CD1c-positive myeloid dendritic cell (primary cell): ENCODE results near the gene ANXA11.

Experiments
- DNase-seq: peaks from one replicate; pipeline ENCODE4 v3.0.0-alpha.2; 2016; ENCODE audit errors: extremely low spot score

The ANXA11 gene

DNA sequence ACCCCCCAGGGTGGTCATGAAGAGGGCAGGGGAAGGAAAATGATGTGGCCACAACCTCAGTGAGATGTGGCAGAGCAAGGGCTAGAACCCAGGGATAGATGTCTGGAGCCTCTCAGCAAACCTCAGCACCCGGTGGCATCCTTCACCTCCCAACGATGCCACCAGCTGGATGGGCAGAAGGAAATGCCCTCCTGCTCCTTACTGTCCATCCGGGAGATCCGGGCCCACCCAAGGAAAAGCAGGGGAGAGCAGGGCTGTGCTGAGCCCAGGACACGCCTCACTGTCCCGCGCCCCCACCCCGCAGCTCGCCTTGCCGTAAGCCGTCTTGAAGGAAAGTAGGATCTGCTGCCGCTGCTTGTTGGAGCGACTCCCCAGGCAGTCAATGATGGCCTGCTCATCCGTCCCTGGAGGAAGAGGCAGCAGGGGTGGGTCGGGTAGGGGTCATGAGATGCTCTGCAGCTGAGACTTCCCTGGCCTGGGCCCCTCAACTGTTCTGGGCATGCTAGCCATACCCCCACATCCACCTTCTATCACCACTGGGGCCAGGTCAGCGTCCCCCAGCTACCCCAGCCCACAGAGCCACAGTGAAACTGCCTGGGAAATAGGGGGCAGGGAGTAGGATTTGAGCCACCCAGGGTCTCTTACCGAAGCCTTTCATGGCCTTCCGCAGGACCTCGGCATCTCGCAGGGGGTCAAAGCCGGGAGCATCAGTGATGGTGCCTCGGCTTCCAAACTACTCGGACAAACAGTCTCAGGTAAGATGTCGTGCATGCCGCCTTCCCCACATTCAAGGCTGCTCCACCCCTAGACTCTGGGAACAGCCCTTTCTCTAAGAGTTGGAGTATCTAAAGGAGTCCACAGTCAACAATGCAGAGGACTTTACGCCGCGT lies 38.5 kb downstream of the ANXA11 start:
- no peak for DNase-seq

DNA sequence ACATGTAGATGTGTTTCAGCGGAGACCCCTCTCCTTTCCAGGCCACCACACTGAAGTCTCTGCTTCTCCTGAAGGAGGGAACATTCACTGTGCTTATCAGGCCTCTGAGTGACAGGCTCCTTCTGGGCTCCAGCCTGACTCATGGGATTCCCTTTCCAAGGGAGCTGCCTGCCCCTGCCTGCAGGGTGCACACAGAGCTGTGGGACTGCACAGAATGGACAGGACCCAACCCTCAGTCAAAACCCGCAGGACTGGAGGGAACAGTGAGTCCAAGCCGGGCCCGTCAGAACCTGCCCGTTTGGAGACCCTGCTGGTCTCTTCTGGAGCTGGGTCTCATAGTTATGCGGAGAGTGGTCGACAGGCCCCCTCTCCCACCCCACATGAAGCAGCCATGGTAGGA lies 40.2 kb downstream of the ANXA11 start:
- DNase-seq: no peak

DNA sequence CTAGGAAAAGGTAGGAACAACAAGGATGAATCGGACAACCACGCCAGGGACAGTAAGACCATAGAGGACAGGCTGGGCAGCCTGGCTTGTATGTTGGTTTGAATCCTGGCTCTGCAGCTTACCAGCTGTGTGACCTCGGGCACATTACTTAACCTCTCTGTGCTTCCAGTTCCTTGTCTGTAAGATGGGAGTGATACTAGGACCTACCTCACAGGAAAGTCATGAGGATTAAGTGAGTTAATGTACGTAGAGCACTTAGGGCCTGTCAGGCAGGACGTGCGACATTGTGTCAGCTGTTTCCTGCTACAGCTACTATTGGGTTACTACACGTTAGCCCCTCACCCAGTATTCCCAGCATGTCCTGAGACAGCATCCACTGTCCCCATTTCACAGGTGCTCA lies 40.7 kb downstream of the ANXA11 start:
- no peak for DNase-seq

DNA sequence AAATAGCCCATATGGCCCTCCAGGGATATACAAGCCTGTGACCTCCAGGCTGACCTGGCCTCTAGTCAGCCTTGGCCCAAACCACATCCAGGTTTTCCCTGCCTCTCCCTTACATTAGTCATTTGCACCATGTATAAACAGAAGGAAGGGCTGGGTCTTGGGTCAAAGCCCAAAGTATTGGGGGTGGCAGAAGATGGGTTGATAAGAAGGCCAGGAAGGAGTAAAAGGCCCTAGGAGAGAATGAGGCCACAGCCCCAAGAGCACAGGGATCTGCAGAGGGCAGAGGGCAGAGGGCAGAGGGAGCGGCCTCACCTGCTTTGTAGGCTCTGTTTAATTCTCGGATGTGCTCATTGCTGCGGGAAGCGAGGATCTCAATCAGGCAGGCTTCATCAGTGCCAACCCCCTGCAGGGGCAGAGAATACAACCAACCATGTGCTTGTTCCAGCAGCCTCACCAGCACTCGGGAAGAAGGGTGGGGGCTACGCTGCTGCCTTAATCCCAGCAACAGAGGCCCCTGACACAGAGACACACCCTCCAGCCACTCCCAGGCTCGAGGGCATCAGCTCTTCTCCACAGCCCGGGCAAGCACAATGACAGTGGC lies 41.5 kb downstream of the ANXA11 start:
- no peak for DNase-seq

DNA sequence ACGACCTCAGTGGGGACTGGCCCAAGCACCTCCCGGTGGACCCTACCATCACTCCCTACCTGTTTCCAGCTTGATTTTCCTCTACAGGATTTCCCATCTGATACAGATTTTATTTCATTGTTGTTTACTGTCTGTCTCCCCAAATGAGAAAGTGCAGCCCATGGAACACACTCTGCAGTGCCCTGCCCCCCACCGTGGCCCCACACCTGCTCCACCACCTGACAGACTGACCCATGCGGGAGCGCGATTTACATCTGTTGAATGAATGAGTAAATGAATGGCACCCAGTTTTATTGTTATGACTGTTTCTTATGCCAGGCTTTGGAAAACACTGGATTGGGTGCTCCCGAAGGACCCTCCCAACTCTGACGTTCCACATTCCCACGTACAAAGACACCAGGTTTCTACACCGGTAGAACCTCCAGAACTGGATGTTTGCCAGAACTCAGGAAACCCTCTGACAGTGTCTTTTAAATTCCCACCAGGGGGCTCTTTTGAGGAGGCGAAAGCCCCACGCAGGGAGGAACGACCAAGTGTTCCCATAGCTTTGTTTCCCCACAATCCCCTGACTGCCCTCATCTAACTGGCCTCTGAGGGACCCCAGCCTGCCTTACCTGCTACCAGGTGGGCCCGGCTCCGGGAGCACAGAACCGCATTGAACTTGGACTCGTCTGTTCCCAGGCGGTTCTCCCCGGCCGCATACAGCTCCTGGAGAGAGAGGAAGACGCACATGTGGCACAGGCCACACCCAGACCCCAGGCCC lies 43.8 kb downstream of the ANXA11 start:
- no peak for DNase-seq

DNA sequence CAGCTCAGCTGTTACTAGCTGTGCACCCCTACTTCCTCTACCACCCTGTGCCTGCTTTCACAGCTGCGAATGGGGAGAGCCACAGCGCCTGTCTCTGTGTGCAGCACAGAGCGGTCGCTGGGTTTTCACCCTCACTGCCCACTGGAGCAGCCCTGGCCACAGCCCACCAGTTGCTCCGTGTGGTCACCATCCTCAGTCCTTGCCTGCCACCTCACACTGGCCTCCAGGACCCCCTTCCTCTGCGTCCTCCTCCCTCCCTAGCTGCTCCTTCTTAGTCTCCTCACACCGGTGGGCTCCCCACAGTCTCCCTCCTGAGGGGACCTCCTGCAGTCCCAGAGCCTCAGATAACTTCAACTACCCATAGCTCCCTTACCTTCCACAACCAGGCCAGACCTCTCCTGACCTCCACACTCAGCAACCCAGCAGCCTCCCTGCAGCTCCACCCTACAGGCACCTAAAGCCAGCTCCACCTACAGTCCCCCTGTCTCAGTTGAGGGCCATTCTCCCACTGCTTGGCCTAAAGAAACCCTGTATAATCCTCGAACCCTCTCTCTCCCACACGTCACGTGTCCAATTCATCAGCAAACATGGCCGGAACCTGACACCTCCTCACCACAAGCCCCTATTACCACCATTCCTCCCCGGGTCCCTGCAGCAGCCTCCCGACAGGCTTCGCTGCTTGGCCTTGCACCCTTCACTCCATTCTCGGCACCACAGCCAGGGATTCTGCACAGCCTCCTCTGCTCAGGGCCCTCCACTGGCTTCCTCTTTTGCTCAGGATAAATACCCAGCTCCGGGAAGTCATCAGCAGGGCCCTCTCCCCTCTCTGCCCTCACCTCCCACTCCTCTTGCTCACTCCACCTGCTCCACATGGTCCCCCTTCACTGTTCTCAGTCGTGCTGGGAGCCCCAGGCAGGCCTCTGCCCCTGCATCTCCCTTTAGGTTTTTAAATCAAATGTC lies 44.7 kb downstream of the ANXA11 start:
- DNase-seq: peak; percentile 32

DNA sequence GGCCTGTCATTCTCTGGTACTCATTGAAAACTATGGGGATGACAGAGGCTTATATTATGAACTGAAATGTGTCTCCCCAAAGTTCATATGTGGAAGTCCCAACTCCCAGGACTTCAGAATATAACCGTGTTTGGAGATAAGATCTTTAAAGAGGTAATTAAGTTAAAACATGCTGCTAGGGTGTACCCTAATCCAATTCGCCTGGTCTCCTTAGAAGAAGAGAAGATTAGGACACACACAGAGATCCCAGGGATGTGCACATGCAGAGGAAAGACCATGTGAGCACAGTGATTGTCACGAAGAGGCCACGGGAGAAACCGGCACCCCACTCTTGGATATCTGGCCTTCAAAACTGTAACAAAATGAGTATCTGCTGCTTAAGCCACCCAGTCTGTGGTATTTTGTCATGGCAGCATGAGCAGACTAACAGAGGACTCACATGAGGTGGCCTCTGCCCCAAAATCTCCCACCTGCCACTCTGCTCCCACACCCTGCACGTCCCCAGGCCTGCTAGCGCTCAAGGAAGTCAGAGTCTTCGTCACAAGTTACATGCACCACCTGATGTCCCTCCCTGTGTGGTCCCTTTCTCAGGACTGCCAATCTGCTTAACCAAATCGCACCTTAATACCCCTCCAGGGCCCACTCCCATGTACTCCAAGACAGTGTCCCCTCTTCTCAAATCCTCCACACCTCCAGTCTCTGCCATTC lies 46.0 kb downstream of the ANXA11 start:
- no peak for DNase-seq

DNA sequence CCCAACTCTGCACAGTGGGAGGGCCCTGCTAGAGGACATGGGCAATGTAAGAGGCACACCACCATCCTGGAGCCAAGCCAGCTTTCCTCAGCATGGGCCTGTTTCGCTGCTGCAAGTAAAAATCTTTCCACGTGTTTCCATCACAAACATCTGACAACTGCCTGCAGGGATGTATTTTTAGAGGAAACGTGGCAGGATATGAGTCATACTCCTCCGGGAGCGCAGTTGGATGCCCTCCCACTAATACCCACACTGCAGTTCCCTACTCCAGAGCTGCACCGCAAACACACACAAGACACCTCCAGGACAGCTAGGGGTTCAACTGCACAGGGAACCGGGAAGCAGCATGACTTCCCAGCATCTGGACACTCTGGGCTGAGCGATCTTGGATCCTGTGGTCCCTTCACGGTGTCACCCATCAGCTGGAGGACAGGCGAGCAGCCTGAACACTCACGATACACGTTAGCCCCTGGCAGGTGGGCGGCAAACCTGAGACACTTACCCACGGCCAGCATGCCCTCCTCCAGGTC lies 46.7 kb downstream of the ANXA11 start:
- DNase-seq: peak; percentile 84

DNA sequence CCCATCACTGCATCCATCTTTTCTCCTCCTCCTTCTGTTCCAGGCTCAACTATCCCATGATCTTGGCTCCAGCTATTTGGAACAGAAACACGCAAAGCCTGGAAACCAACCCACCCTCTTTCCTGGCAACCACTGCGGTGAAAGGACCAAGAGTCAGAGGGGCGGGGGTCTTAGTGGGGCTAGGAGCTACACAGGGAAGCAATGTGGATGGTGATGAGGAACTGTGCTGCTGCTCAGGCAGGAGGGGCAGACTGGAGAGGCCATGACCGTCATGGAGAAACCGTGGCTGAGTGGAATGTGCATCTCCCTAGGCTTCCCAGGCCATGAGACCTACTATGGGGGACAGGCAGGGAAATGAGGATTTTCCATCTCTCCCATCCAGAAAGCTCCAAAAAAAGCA lies 47.2 kb downstream of the ANXA11 start:
- no peak for DNase-seq

DNA sequence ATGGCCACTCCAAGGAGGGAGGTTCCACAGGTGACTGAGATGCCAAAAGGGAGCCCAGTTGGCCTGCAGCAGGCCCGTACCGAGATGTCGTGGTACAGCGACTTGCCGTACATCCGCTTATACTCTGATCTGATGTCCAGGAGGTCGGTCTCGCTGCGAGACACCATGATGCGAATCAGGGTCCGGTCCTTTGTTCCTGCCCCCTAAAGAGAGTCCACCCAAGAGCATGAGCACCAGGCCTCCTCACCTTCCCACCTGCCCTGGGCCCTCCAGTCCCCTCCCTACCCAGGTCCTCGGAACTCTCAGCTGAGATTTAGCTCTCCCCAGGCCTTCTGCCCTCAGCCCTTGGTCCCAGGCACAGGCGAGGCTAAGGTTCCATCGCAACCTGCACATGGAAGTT lies 47.8 kb downstream of the ANXA11 start:
- no peak for DNase-seq

DNA sequence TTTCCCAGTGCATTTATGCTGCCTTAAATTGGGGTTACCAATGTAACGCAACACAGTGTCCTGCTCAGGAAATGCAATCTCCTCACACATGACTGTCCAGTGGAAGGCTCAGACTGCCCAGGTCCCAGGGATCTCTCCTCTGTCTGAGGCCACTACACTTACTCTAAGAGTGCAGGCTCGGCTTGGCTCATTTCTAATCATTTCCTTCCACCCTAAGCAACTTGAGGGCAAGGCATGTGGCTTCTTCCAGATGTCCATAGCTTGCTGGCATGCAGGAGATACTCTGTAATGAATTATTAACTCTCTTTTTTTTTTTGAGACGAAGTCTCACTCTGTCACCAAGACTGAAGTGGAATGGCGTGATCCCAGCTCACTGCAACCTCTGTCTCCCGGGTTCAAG lies 49.1 kb downstream of the ANXA11 start:
- no peak for DNase-seq

DNA sequence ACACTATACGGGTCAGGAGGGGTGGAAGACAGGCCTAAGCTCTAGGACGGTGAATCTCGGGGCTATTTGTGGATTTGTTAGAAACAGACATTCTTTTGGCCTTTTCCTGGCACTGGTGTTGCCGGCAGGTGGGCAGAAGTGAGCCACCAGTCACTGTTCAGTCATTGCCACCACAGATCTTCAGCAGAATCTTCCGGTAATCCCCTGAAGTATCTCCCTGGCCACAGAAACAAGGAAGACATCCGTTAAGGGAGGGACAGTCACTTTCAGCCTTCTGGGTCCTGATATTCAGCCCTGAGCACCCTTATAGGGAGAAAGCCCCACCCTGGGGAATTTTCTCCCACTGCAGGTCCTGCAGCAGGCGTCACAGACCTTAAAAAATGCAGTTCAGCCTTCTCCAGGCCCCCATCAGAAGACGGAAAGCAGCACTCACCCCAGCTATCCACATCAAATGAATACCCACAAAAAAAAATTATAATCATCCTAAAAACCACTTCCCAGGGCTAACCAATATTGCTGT lies 49.6 kb downstream of the ANXA11 start:
- no peak for DNase-seq

DNA sequence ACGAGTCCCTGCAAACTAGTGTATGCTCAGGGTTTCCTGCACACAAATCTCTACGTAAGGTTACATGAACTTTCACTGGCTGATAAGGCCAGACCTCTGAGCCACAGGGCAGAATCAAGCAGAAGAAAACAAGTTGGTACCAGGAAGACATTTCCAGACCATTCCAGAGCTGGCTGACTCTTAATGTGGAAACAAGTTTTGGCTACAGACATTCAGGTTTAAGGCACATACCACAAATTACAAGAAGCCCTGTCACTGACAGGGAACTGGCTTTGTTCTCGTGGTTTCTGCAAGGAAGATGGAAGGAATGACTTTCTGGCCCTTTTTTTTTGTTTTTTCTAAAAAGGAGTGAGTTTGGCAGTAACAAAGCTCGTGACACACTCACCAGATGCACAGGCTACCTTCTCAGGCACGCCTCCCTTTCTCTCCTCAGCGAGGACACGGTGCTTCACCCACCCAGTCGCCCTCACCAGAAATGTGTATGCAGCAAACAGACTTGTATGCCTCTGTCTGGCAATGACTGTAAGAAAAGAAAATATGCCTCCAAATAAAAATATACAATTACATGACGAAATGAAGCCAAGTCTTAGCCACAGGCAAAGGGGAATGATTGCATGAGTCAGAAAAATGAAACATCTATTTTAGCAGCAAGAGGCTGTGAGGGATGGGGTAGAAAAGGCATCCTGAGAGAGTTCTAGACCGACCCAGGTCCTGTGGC lies 50.2 kb downstream of the ANXA11 start:
- DNase-seq: no peak

DNA sequence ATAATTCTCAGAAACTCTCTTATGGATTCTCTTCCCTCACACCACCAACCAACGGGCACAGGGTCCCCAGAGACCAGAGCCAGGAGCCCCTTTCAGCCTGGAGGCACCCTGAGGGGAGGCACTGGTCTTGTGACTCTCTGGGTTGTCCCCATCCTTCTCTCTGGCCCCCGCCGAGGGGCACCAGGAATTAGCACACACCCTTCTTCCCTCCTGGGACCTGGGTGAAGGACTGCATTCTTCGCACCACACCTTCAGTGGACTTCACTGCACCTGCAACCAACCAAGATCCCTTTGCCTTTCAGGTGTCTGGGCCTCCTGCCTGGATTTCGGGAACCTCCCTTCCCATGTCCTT lies 50.7 kb downstream of the ANXA11 start:
- no peak for DNase-seq

DNA sequence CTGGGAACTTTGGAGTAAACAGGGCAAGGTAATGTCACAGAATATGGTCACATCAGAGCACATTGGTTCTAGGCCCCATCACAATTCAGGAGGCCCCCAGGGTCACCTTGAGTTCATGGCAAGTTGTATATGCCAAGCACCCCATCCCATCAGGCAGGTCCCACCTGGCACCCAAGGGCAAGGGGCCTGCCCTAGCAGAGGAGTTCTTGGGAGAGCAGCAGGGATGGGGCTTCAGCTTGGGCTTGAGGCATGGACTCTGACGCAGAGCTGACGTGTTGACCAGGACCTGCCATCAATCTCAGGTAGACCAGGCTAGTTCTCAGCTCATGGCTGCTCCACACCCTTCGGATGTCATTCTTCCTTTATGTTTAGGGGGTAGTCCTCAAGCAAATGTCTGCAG lies 51.9 kb downstream of the ANXA11 start:
- no peak for DNase-seq

DNA sequence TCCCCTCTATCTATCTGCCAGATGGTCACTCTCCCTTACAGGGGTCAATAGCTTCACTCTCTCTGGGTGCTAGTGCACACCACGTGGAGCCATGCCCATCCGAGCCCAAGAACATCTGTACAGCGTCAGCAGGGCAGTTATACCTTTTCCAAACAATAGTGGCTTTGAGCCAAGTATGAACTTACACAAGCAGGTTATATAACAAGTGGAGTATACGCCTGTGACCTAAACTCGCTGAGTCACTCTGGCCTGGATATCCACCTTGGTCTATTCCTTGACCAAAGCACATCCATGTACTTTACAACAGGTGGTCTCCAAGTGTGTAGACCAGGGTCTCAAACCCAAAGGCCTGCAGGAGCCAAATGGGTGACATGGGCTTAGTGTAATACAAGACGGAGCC lies 52.5 kb downstream of the ANXA11 start:
- DNase-seq: no peak

DNA sequence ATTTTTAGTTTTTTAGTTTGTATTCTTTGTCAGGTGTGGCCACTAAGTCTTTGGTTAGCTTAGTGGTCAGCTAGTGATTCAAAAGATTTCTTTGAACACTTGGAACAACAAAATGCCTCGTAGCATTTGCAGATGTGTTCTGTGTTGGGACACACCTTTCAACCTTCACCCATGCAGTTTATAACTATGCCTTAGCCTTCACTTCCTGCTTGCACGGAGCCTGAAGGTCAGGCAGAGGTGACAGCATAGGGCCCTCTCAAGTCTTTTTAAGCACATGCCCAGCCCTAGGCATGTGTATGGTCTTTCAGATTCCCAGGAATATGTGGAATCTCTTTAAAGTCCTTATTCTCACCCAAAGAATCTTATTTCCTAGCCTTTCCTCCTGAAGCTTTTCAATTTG lies 55.2 kb downstream of the ANXA11 start:
- no peak for DNase-seq

DNA sequence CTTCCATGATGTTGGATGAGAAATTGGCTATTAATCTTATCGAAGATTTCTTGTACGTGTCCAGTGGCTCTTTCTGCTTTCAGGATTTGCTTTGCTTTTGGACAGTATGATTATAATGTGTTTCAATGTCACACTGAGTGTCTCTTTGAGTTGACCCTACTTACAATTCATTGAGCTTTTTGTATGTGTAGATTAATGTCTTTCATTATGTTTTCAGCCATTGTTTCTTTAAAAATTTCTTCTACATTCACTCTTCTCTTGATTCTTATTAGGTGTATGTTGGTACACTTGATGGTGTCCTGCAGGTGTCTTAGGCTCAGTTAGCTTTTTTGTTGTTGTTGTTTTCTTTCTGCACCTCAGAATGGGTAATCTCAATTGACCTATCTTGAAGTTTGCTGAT lies 56.2 kb downstream of the ANXA11 start:
- no peak for DNase-seq

DNA sequence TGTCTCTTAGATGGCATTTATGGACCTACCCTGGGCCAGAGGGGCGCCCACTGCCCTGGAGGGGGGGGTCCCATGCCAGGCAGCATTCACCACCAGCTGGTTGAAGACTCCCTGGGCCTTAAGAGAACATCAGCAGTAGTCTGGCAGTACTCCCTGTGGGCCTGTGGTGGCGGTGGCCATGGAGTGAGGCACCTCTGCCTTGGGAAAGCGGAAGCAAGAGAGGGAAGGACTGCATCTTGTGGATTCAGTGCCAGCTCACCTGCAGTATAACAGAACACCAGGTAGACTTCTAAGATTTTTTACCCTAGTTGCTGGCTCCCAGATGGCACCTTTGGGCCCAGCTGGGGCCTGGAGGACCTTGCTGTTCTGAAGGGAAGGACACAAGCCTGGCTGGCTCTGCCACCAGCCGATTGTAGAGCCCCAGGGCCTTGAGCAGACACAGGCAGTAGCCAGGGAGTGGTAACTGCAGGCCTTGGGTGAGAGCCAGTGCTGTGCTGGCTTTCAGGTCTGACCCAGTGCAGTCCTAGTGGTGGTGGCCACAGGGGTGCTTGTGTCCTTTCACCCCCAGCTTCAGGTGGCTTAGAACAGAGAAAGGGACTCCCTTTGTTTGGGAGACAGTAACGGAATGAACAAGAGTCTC lies 57.1 kb downstream of the ANXA11 start:
- DNase-seq: no peak
